Measurements from ENCODE around the gene PRSS56. TPM values are rescaled to one million over a fixed set of nuclear protein-coding genes. Genes with fewer than 3 reads are reported as not detected.

Gene PRSS56
- total RNA-seq, 3 donors from 2014 or later, result not detected

- no peaks in the 10 kb centered on the region for H3K27me3 ChIP-seq
- TF ChIP-seq POLR2A (IDR thresholded peaks at IDR 0.05), result no peak
- TF ChIP-seq POLR2AphosphoS5 (IDR thresholded peaks at IDR 0.05), result no peak
- no peak for TF ChIP-seq CTCF (IDR thresholded peaks at IDR 0.05)
- H3K27ac ChIP-seq, result no peak overlapping the region
- H3K4me1 ChIP-seq, result no peaks in the 10 kb centered on the region
- no peak for DNase-seq (ENCODE audit: low spot score in 2 of 2)
- intact Hi-C loops (cut with DNase I; ENCODE audit: low total_unique reads), result no loop called here
- H3K4me3 ChIP-seq, result no peak overlapping the region
- no peaks in the 10 kb centered on the region for H3K9me3 ChIP-seq
- H3K36me3 ChIP-seq, result no peaks in the 10 kb centered on the region
These were observed 25.6 kb upstream of the PRSS56 start for GRCh38 chr2:232494542-232494941.

GRCh38 chr2:232495292-232495691 is 24.9 kb upstream of the PRSS56 start:
- intact Hi-C loops (cut with DNase I; ENCODE audit: low total_unique reads), result no loop called here
- no peaks in the 10 kb centered on the region for H3K9me3 ChIP-seq
- TF ChIP-seq POLR2A (IDR thresholded peaks at IDR 0.05) (no peak), CTCF (IDR thresholded peaks at IDR 0.05) (no peak), POLR2AphosphoS5 (IDR thresholded peaks at IDR 0.05) (no peak)
- no peak for DNase-seq (ENCODE audit: low spot score in 2 of 2)
- no peak overlapping the region for H3K27ac ChIP-seq
- H3K27me3 ChIP-seq, result no peaks in the 10 kb centered on the region
- H3K4me1 ChIP-seq, result no peaks in the 10 kb centered on the region
- no peaks in the 10 kb centered on the region for H3K36me3 ChIP-seq
- no peak overlapping the region for H3K4me3 ChIP-seq

- Histone ChIP-seq H3K9me3 (no peaks in the 10 kb centered on the region), H3K4me1 (no peaks in the 10 kb centered on the region), H3K27ac (no peak overlapping the region), H3K27me3 (no peaks in the 10 kb centered on the region), H3K4me3 (no peak overlapping the region), H3K36me3 (no peaks in the 10 kb centered on the region)
- DNase-seq (ENCODE audit: low spot score in 2 of 2), result no peak
- intact Hi-C loops (cut with DNase I; ENCODE audit: low total_unique reads), result no loop called here
- TF ChIP-seq CTCF (IDR thresholded peaks at IDR 0.05) (no peak), POLR2AphosphoS5 (IDR thresholded peaks at IDR 0.05) (no peak), POLR2A (IDR thresholded peaks at IDR 0.05) (no peak)
These were observed 23.5 kb upstream of the PRSS56 start for GRCh38 chr2:232496501-232497270.

- H3K4me3 ChIP-seq, result no peak overlapping the region
- no peak for DNase-seq (ENCODE audit: low spot score in 2 of 2)
- intact Hi-C loops (cut with DNase I; ENCODE audit: low total_unique reads), result no loop called here
- no peaks in the 10 kb centered on the region for H3K27me3 ChIP-seq
- TF ChIP-seq POLR2AphosphoS5 (IDR thresholded peaks at IDR 0.05), result no peak
- no peak for TF ChIP-seq POLR2A (IDR thresholded peaks at IDR 0.05)
- TF ChIP-seq CTCF (IDR thresholded peaks at IDR 0.05), result no peak
- no peaks in the 10 kb centered on the region for H3K4me1 ChIP-seq
- H3K27ac ChIP-seq, result no peak overlapping the region
- no peaks in the 10 kb centered on the region for H3K9me3 ChIP-seq
- H3K36me3 ChIP-seq, result no peaks in the 10 kb centered on the region
These were observed 22.8 kb upstream of the PRSS56 start for GRCh38 chr2:232497348-232497747.

GRCh38 chr2:232498452-232498851 is 21.7 kb upstream of the PRSS56 start:
- TF ChIP-seq CTCF (IDR thresholded peaks at IDR 0.05) (no peak), POLR2A (IDR thresholded peaks at IDR 0.05) (no peak), POLR2AphosphoS5 (IDR thresholded peaks at IDR 0.05) (no peak)
- peaks cover 0 to 3% of the 10 kb centered on the region in 2 donors for H3K4me1 ChIP-seq

More at GRCh38 chr2:232498452-232498851, 21.7 kb upstream of the PRSS56 start:
- no peak for DNase-seq (ENCODE audit: low spot score in 2 of 2)
- Histone ChIP-seq H3K27me3 (peaks cover 0 to 4% of the 10 kb centered on the region in 2 donors), H3K4me3 (no peak overlapping the region), H3K27ac (no peak overlapping the region), H3K36me3 (no peaks in the 10 kb centered on the region), H3K9me3 (no peaks in the 10 kb centered on the region)
- intact Hi-C loops (cut with DNase I; ENCODE audit: low total_unique reads), result no loop called here

Measured in breast epithelium (tissue), 4 donors.